Heart left ventricle (tissue), 13 donors: ENCODE data around the gene EMID1.

ENCODE experiments used
- POLR2A ChIP-seq, 2 donors: fragments of 450-650 bp; IDR thresholded peaks; one replicate each; pipeline ENCODE4 v1.6.1; 2017; ENCODE audit warnings: antibody characterized with exemption in 2 of 2, mild to moderate bottlenecking in 2 of 2, moderate library complexity in 2 of 2
- TF ChIP-seq, protein P1 (sequence below), 12 donors: fragments of 200-600 bp; sonication (generic) in 4 of 12; IDR thresholded peaks; one replicate each; pipeline versions ENCODE4 v1.5.0 to v1.8.0; 2018 to 2022; ENCODE audit warnings: antibody characterized with exemption in 12 of 12, mild to moderate bottlenecking in 5 of 12
- donor health status: ischemic (EF 13 %, LVEDD 7.1; RV severe dilation, severe dysfunction).
- donor health status: DM: no; HTN: yes; CAD: no.
- donor health status: DM: no; HTN: no; CAD: no.
- donor health status: ischemic (EF 25% LVEDD 6.9; RV normal size, moderate dysfunction).
- donor health status: ischemic (EF 25% LVEDD 5.7; RV mildly dilated, moderate dysfunction).
- donor health status: ischemic (EF 35%, LVEDD 5.7; RV mildly dilated, moderate dysfunction).
- donor health status: nonischemic (EF 11% LVEDD 7.7; RV severe dilation, severe dysfunction).
- donor health status: DM: yes; HTN: yes; CAD: no.
- donor health status: PGD.
- donor health status: ischemic (EF 29% LVEDD 5.4; RV normal size, mild dysfunction).
- donor health status: nonischemic (EF 23%, LVEDD 6.1; RV moderate dilation, normal function).

DNA sequence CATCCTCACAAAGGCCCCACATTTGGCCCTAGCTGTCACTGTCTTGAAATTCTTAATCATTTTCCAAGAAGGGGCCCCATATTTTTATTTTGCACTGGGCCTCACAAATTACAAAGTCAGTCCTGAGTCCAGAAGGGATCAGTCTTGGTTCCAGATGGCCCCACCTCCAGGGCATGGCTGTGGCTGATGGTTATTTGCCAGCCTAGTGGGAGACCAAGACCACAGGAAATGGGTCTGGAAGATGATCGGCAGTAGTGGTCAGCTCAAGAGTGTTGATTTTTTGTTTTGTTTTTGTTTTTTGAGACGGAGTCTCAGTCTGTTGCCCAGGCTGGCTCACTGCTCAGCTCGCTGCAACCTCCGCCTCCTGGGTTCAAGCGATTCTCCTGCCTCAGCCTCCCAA, 47.1 kb upstream of the EMID1 start:
- TF ChIP-seq POLR2A (IDR thresholded peaks at IDR 0.05) = no peak
- TF ChIP-seq, protein P1, sequence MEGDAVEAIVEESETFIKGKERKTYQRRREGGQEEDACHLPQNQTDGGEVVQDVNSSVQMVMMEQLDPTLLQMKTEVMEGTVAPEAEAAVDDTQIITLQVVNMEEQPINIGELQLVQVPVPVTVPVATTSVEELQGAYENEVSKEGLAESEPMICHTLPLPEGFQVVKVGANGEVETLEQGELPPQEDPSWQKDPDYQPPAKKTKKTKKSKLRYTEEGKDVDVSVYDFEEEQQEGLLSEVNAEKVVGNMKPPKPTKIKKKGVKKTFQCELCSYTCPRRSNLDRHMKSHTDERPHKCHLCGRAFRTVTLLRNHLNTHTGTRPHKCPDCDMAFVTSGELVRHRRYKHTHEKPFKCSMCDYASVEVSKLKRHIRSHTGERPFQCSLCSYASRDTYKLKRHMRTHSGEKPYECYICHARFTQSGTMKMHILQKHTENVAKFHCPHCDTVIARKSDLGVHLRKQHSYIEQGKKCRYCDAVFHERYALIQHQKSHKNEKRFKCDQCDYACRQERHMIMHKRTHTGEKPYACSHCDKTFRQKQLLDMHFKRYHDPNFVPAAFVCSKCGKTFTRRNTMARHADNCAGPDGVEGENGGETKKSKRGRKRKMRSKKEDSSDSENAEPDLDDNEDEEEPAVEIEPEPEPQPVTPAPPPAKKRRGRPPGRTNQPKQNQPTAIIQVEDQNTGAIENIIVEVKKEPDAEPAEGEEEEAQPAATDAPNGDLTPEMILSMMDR (IDR thresholded peaks at IDR 0.05) = no peak
